ENCODE data around the gene DDX47.

DNA sequence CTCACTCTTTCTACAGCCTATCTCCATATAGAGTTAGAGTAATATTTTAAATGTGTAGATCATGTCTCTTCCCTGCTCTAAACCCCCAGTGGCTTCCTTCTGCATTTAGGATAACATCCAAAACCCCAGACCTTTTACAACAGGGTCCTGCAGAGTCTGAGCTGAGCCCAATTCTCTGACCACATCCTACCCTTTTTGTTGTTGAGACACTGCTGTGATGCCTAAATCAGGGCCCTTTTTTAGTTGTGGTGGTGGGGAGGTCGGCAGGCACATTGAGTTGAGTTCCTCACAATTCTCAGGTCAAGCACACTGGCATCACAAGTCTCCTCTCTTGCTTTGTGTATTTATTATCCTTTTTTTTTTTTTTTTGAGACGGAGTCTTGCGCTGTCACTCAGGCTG lies 1.8 kb upstream of the DDX47 start:
- TF ChIP-seq, protein P1, sequence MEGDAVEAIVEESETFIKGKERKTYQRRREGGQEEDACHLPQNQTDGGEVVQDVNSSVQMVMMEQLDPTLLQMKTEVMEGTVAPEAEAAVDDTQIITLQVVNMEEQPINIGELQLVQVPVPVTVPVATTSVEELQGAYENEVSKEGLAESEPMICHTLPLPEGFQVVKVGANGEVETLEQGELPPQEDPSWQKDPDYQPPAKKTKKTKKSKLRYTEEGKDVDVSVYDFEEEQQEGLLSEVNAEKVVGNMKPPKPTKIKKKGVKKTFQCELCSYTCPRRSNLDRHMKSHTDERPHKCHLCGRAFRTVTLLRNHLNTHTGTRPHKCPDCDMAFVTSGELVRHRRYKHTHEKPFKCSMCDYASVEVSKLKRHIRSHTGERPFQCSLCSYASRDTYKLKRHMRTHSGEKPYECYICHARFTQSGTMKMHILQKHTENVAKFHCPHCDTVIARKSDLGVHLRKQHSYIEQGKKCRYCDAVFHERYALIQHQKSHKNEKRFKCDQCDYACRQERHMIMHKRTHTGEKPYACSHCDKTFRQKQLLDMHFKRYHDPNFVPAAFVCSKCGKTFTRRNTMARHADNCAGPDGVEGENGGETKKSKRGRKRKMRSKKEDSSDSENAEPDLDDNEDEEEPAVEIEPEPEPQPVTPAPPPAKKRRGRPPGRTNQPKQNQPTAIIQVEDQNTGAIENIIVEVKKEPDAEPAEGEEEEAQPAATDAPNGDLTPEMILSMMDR (conservative IDR thresholded peaks at IDR 0.05; ENCODE audit: low read length) = no peak
- no peak for TF ChIP-seq EZH2phosphoT487 (IDR thresholded peaks at IDR 0.05; ENCODE audit: borderline replicate concordance, low read depth, low read length)

Measured in OCI-LY7 (cell line).